ENCODE data around the gene CELSR2.
A peak's percentile ranks its signal among the peaks of the same experiment; 100 is the strongest.
"Not testable (repeated sequence)": the region's sequence is repeated elsewhere in the genome, so short reads cannot be mapped to it uniquely, and the experiment has no call there.

CELSR2 gene

GRCh38 chr1:109248797-109249629, at the start of gene CELSR2:
CELSR2 (plus strand) TSS chr1:109249539; CDS start chr1:109250080, 541 bp downstream.
- DNase-seq (ENCODE audit: low spot score) = peak; percentile 79

- no peak for DNase-seq (ENCODE audit: low spot score)
Measured at GRCh38 chr1:109199710-109200109, 49.6 kb upstream of the CELSR2 start.

GRCh38 chr1:109201123-109201703, 48.1 kb upstream of the CELSR2 start:
- DNase-seq (ENCODE audit: low spot score) = peak; percentile 75

- no peak for DNase-seq (ENCODE audit: low spot score)
Measured at GRCh38 chr1:109204484-109204883, 44.9 kb upstream of the CELSR2 start.

- DNase-seq (ENCODE audit: low spot score) = no peak
Measured at GRCh38 chr1:109206339-109206738, 43.0 kb upstream of the CELSR2 start.

GRCh38 chr1:109207467-109208103, 41.8 kb upstream of the CELSR2 start:
- DNase-seq (ENCODE audit: low spot score) = no peak

GRCh38 chr1:109208394-109208793, 40.9 kb upstream of the CELSR2 start:
- DNase-seq (ENCODE audit: low spot score) = no peak

GRCh38 chr1:109208836-109209463, 40.4 kb upstream of the CELSR2 start:
- no peak for DNase-seq (ENCODE audit: low spot score)

GRCh38 chr1:109210058-109210457, 39.3 kb upstream of the CELSR2 start:
- no peak for DNase-seq (ENCODE audit: low spot score)

- DNase-seq (ENCODE audit: low spot score) = no peak
Measured at GRCh38 chr1:109213345-109213823, 36.0 kb upstream of the CELSR2 start.

- DNase-seq (ENCODE audit: low spot score) = peak; percentile 90
Measured at GRCh38 chr1:109213824-109214693, 35.3 kb upstream of the CELSR2 start, which contains the start of gene SARS1. SARS1 (plus strand) TSS chr1:109213918; CDS start chr1:109213993, 75 bp downstream.

- DNase-seq (ENCODE audit: low spot score) = no peak
Measured at GRCh38 chr1:109214695-109215623, 34.4 kb upstream of the CELSR2 start.

- DNase-seq (ENCODE audit: low spot score) = no peak
Measured at GRCh38 chr1:109216662-109217061, 32.7 kb upstream of the CELSR2 start.

GRCh38 chr1:109218516-109218915, 30.8 kb upstream of the CELSR2 start:
- no peak for DNase-seq (ENCODE audit: low spot score)

- DNase-seq (ENCODE audit: low spot score) = not testable (repeated sequence)
Measured at GRCh38 chr1:109221201-109221600, 28.1 kb upstream of the CELSR2 start.

- no peak for DNase-seq (ENCODE audit: low spot score)
Measured at GRCh38 chr1:109225308-109225707, 24.0 kb upstream of the CELSR2 start.

GRCh38 chr1:109225711-109226445, 23.5 kb upstream of the CELSR2 start:
- DNase-seq (ENCODE audit: low spot score) = no peak

GRCh38 chr1:109228167-109228566, 21.2 kb upstream of the CELSR2 start:
- no peak for DNase-seq (ENCODE audit: low spot score)

GRCh38 chr1:109229531-109230127, 19.7 kb upstream of the CELSR2 start:
- DNase-seq (ENCODE audit: low spot score) = peak; percentile 89
